Activated naive CD8-positive, alpha-beta T cell (primary cell): ENCODE measurements around the gene CDC40.

Source experiments
- H3K27ac Mint-ChIP-seq: one replicate; pipeline ENCODE4 v1.8.0; 2021; ENCODE audit warnings: mixed read lengths
- H3K27me3 Mint-ChIP-seq: one replicate; pipeline ENCODE4 v1.8.0; 2021; ENCODE audit warnings: mixed read lengths
- H3K36me3 Mint-ChIP-seq: one replicate; pipeline ENCODE4 v1.8.0; 2021; ENCODE audit warnings: mixed read lengths
- H3K4me1 Mint-ChIP-seq: one replicate; pipeline ENCODE4 v1.8.0; 2021; ENCODE audit warnings: low read depth, mixed read lengths
- H3K4me3 Mint-ChIP-seq: one replicate; pipeline ENCODE4 v1.8.0; 2021; ENCODE audit warnings: mild to moderate bottlenecking, mixed read lengths
- H3K9me3 Mint-ChIP-seq: one replicate; pipeline ENCODE4 v1.8.0; 2021; ENCODE audit warnings: low read depth, mixed read lengths

The CDC40 gene

GRCh38 chr6:110185879-110186278 is 5.7 kb downstream of the CDC40 start:
- Mint-ChIP-seq H3K27ac (peak overlapping the region; percentile 51), H3K36me3 (no peaks in the 10 kb centered on the region), H3K4me1 (peaks cover 14% of the 10 kb centered on the region), H3K9me3 (no peaks in the 10 kb centered on the region), H3K4me3 (peak overlapping the region; percentile 35), H3K27me3 (no peaks in the 10 kb centered on the region)

DNA sequence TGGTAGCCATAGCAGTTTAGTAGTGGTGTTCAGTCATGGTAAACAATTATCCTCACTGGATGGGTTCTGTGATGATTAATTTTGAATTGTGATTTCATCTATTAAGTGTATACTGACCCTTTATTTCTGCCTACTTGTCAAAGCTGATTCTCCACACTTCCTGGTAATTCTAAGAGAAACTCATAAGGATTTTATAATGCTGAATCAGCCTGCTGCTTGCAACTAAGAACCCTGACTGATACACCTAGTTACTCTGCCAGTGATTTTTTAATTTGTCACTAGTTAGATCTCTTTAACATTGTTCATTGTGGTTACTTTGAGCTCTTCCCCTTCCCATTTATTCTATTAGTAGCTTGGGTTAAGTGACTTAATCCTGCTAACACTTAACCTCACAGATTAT is 8.6 kb downstream of the CDC40 start:
- Mint-ChIP-seq H3K9me3 (no peaks in the 10 kb centered on the region), H3K27me3 (no peaks in the 10 kb centered on the region), H3K27ac (peak overlapping the region; percentile 7), H3K36me3 (no peaks in the 10 kb centered on the region), H3K4me1 (peaks cover 17% of the 10 kb centered on the region), H3K4me3 (no peak overlapping the region)

- Mint-ChIP-seq H3K27me3 (no peaks in the 10 kb centered on the region), H3K27ac (no peak overlapping the region), H3K4me1 (peaks cover 25% of the 10 kb centered on the region), H3K36me3 (peaks cover 3% of the 10 kb centered on the region), H3K4me3 (no peak overlapping the region), H3K9me3 (no peaks in the 10 kb centered on the region)
These were observed 10.5 kb downstream of the CDC40 start for GRCh38 chr6:110190726-110191125.

DNA sequence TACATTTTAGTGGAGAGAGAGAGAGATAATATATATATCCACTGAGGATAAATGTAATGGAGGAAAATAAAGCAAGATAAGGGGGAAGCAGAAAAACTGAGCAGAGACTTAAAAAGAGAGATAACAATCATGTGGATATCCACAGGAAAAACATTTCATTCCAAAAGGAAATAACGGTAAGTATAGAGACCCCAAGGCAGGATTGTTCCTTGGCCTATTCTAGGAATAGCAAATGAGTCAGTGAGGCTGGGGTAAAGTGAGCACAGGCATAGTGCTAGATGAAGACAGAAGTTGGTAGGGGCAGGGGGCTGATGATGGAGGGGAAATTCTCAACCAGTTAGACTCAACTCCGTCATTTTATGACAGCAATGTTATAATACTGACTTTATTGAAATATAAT is 11.2 kb downstream of the CDC40 start:
- peaks cover 24% of the 10 kb centered on the region for H3K4me1 Mint-ChIP-seq

DNA sequence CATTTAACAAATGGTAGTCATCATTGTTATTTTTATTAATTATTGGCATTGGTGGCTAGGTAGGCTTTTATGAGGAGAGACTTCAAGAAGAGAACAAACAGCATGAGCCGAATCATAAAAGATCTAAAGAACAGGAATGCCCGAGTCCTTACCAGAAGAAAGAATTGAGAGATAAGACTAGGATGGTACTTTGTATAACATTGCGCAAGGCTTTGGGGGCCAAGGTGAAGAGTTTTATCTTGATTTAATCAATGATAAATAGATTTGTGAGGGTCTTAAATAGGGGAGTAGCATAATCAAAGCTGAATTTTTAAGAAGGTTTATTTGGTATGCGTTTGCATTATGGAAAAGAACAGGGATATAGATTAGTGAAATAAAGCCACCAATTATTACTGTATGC is 15.4 kb downstream of the CDC40 start:
- Mint-ChIP-seq H3K27ac (no peak overlapping the region), H3K4me1 (peaks cover 33% of the 10 kb centered on the region), H3K9me3 (no peaks in the 10 kb centered on the region), H3K4me3 (no peak overlapping the region), H3K27me3 (no peaks in the 10 kb centered on the region), H3K36me3 (peaks cover 3% of the 10 kb centered on the region)

More for the DNA sequence above, 11.2 kb downstream of the CDC40 start:
- no peaks in the 10 kb centered on the region for H3K27me3 Mint-ChIP-seq
- no peak overlapping the region for H3K4me3 Mint-ChIP-seq
- H3K36me3 Mint-ChIP-seq: peaks cover 3% of the 10 kb centered on the region
- no peaks in the 10 kb centered on the region for H3K9me3 Mint-ChIP-seq
- H3K27ac Mint-ChIP-seq: no peak overlapping the region

GRCh38 chr6:110196874-110197273 is 16.6 kb downstream of the CDC40 start:
- H3K27me3 Mint-ChIP-seq: no peaks in the 10 kb centered on the region
- no peak overlapping the region for H3K4me3 Mint-ChIP-seq
- peak overlapping the region; percentile 25 for H3K27ac Mint-ChIP-seq
- H3K9me3 Mint-ChIP-seq: no peaks in the 10 kb centered on the region
- H3K4me1 Mint-ChIP-seq: peaks cover 38% of the 10 kb centered on the region
- H3K36me3 Mint-ChIP-seq: peaks cover 3% of the 10 kb centered on the region

DNA sequence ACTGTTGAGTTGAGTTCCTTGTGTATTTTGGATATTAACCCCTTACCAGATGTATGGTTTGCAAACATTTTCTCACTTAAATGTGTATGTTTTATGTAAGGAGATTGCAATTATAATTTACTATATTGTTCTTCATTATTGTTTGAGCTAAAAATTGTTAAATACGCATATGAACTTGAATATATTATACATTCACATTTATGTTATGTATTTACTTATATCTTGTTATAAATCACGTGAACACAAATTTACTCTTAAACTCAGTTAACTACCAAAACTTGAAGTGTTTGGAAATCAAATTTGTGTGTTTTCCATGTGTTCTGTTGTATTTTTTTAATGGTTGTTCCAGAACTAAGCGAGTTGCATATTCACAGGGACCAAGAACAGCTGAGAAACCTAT is 18.3 kb downstream of the CDC40 start:
- Mint-ChIP-seq H3K4me3 (no peak overlapping the region), H3K27ac (no peak overlapping the region), H3K4me1 (peaks cover 44% of the 10 kb centered on the region), H3K36me3 (peaks cover 3% of the 10 kb centered on the region), H3K9me3 (no peaks in the 10 kb centered on the region), H3K27me3 (no peaks in the 10 kb centered on the region)

DNA sequence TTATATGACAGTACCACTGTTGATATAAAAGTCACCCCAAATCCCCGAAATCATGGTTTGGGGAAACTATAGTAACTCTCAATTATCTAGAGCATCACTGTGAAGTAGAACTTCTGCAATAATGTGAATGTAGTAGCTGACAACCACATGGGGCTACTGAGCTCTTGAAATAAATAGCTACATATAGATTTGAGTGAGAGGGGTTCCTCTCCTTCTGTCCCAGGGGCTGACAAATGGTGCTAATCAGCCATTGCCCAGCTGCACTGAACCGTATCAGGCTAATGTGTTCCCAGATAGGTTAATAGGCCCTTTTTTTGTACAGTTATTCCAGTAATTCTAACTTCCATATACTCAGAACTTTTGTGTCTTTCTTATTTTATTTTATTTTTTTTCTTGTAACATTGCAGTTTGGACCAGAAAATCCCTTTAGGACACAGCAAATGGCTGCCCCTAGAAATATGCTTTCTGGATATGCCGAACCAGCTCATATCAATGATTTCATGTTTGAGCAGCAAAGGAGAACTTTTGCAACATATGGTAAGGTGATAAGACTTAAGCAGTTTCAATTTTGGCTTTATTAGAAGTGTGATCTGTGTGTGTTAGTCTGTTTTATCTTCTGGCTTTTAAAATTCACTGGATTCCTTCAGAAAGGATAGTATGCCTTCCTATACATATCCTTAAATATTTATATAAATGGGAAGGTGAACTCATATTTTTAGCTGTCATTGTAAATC is 21.1 kb downstream of the CDC40 start:
- H3K36me3 Mint-ChIP-seq: no peaks in the 10 kb centered on the region
- H3K9me3 Mint-ChIP-seq: no peaks in the 10 kb centered on the region
- peaks cover 35% of the 10 kb centered on the region for H3K4me1 Mint-ChIP-seq
- no peak overlapping the region for H3K4me3 Mint-ChIP-seq
- no peak overlapping the region for H3K27ac Mint-ChIP-seq
- H3K27me3 Mint-ChIP-seq: no peaks in the 10 kb centered on the region

DNA sequence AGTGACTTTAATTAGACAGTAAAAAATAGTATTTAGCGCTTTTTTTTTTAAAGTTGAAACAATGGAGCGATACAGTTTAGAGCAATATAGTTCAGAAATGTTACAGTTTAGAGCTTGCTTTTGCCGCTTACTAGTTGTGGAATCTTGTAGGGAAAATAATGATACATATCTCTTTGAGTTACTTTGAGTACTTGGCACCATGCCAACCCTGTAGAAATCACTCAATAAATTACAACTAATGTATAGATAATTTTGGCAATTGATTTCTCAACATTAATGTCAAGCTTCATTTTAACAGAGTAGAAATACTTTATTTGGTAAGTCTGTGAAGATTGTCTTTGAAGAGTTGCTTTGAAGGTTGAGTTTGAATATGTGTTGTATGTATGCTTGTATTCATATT is 27.4 kb downstream of the CDC40 start:
- H3K27me3 Mint-ChIP-seq: no peaks in the 10 kb centered on the region
- no peaks in the 10 kb centered on the region for H3K9me3 Mint-ChIP-seq
- peaks cover 11% of the 10 kb centered on the region for H3K4me1 Mint-ChIP-seq
- peaks cover 10% of the 10 kb centered on the region for H3K36me3 Mint-ChIP-seq
- no peak overlapping the region for H3K27ac Mint-ChIP-seq
- no peak overlapping the region for H3K4me3 Mint-ChIP-seq

DNA sequence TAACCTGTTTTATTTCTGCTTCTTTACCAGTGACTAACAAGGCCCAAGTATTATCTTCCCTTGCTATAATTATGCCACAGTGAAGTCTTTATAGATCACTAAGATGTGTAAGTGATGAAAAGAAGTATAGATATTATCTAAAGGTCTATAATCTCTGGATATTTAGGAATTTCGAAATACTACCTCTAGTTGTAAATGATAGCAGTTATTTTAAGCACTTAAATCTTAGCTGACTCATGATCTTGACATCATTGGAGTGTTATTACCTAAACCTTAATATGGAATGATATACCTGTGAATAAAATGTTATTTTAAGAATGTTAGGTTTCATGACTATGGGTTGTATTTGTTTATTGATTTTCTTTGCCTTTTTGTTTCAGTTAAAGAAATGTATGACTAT is 31.5 kb downstream of the CDC40 start:
- H3K36me3 Mint-ChIP-seq: peaks cover 20% of the 10 kb centered on the region
- H3K27ac Mint-ChIP-seq: no peak overlapping the region
- H3K4me3 Mint-ChIP-seq: no peak overlapping the region
- H3K4me1 Mint-ChIP-seq: no peaks in the 10 kb centered on the region
- H3K27me3 Mint-ChIP-seq: no peaks in the 10 kb centered on the region
- H3K9me3 Mint-ChIP-seq: no peaks in the 10 kb centered on the region

DNA sequence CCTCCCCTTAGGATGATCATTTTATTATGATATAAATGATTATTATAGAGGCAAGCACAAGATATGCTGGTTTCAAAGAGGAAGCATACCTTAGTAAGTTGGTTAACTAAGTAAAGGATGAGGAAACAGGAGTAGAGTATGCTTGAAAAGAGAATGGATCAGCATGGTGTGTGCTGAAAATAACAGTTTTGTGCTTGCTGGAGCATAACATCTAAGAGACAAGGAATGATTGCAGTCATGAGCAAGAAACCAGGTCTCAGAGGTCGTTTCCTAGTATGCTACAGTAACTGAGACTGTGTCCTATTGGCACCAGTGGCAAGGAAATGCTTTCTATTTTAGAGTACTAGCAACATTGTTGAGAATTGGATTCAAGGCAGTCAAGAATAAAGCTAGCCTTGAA is 34.1 kb downstream of the CDC40 start:
- Mint-ChIP-seq H3K36me3 (peaks cover 19% of the 10 kb centered on the region), H3K9me3 (no peaks in the 10 kb centered on the region), H3K4me1 (peaks cover 4% of the 10 kb centered on the region), H3K27ac (no peak overlapping the region), H3K4me3 (no peak overlapping the region), H3K27me3 (no peaks in the 10 kb centered on the region)

DNA sequence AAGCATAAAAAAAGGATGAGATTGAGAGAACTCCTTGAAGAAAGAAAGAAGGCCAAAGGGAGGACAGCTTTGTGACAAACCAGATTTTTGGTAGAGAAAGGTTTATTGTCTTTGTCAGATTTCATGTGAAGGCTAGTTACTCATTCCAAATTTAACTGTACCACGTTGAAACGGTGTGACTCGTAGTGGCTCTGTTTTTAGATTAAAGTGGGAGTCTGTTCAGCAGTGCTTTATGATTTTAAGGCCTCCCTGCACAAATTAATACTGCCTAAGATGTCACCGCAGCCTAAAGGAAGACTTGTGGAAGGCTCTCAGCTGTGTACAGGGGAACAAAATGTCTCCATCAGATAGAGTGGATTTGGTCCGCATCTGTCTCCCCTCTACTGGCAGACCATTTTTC is 35.9 kb downstream of the CDC40 start:
- Mint-ChIP-seq H3K4me1 (peaks cover 4% of the 10 kb centered on the region), H3K9me3 (no peaks in the 10 kb centered on the region), H3K27me3 (no peaks in the 10 kb centered on the region), H3K27ac (peak overlapping the region; percentile 1), H3K4me3 (no peak overlapping the region), H3K36me3 (peaks cover 26% of the 10 kb centered on the region)

GRCh38 chr6:110217266-110217665 is 37.0 kb downstream of the CDC40 start:
- peaks cover 4% of the 10 kb centered on the region for H3K4me1 Mint-ChIP-seq
- no peak overlapping the region for H3K27ac Mint-ChIP-seq
- no peak overlapping the region for H3K4me3 Mint-ChIP-seq
- peaks cover 26% of the 10 kb centered on the region for H3K36me3 Mint-ChIP-seq
- H3K27me3 Mint-ChIP-seq: no peaks in the 10 kb centered on the region
- no peaks in the 10 kb centered on the region for H3K9me3 Mint-ChIP-seq

DNA sequence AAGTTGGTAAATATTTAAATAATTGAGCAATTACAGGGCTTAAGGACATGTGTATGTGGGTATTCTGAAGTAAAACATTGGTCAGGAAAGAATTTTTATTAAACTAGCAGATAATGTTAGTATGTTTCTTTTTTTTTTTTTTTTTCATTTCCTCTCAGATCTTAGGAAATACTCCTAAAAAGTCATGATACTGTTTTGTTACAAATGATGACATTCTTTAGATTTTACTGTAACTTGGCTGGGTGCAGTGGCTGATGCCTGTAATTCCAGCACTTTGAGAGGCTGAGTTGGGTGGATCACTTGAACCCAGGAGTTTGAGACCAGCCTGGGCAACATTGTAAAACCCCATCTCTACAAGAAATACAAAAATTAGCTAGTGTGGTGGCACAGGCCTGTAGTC is 41.5 kb downstream of the CDC40 start:
- H3K27me3 Mint-ChIP-seq: no peaks in the 10 kb centered on the region
- peaks cover 4% of the 10 kb centered on the region for H3K4me1 Mint-ChIP-seq
- H3K4me3 Mint-ChIP-seq: no peak overlapping the region
- no peaks in the 10 kb centered on the region for H3K9me3 Mint-ChIP-seq
- H3K36me3 Mint-ChIP-seq: peaks cover 22% of the 10 kb centered on the region
- no peak overlapping the region for H3K27ac Mint-ChIP-seq

DNA sequence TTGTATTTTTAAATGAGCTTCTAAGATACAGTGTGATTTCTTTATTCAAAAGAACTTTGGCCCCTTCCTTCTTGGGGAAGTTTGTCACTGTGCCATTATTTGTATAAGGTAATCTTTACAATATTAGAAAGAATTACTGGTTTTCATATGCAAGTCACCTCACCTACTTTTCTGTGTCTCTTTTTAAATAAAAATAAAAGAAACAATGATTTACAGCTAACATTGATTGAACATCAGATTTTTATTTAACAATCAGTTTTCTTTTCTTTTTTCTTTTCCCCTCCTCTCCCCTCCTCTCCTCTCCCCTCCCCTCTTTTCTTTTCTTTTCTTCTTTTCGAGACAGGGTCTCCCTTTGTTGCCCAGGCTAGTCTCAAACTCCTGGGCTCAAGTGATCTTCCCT is 46.0 kb downstream of the CDC40 start:
- H3K4me1 Mint-ChIP-seq: no peaks in the 10 kb centered on the region
- no peak overlapping the region for H3K4me3 Mint-ChIP-seq
- H3K27ac Mint-ChIP-seq: no peak overlapping the region

GRCh38 chr6:110232450-110232849 is 52.2 kb downstream of the CDC40 start:
- H3K4me1 Mint-ChIP-seq: peaks cover 12% of the 10 kb centered on the region

More for the DNA sequence above, 46.0 kb downstream of the CDC40 start:
- peaks cover 14% of the 10 kb centered on the region for H3K36me3 Mint-ChIP-seq
- H3K9me3 Mint-ChIP-seq: no peaks in the 10 kb centered on the region
- H3K27me3 Mint-ChIP-seq: no peaks in the 10 kb centered on the region

More at GRCh38 chr6:110232450-110232849, 52.2 kb downstream of the CDC40 start:
- Mint-ChIP-seq H3K27me3 (no peaks in the 10 kb centered on the region), H3K27ac (peak overlapping the region; percentile 46), H3K36me3 (peaks cover 17% of the 10 kb centered on the region), H3K4me3 (no peak overlapping the region), H3K9me3 (no peaks in the 10 kb centered on the region)
